GM12873 (cell line): ENCODE data around the gene TIMM17A.

Experiments used
- CTCF ChIP-seq: IDR thresholded peaks from 2 replicates; pipeline ENCODE4 v1.5.1; 2012; ENCODE audit warnings: low read depth, mild to moderate bottlenecking, moderate library complexity, low read length, control low read depth; ENCODE audit not compliant: insufficient read depth; ENCODE audit errors: missing control alignments

Gene TIMM17A

GRCh38 chr1:201954263-201955008, 867 bp upstream of the TIMM17A start:
- TF ChIP-seq CTCF: no peak

- TF ChIP-seq CTCF: no peak
Observed at GRCh38 chr1:201955729-201956143, 433 bp downstream of the TIMM17A start.

- TF ChIP-seq CTCF: no peak
Observed at GRCh38 chr1:201958348-201958747, 3.0 kb downstream of the TIMM17A start.

GRCh38 chr1:201964261-201964660, 9.0 kb downstream of the TIMM17A start:
- no peak for TF ChIP-seq CTCF

- TF ChIP-seq CTCF: no peak
Observed at GRCh38 chr1:201966171-201966570, 10.9 kb downstream of the TIMM17A start.

GRCh38 chr1:201968202-201968925, 13.1 kb downstream of the TIMM17A start:
- no peak for TF ChIP-seq CTCF

GRCh38 chr1:201970334-201971159, 15.2 kb downstream of the TIMM17A start:
- no peak for TF ChIP-seq CTCF
